DND-41 (cell line): ENCODE results near the gene RAMP2.
A peak's percentile ranks its signal among the peaks of the same experiment; 100 is the strongest.

Experiments used
- ATAC-seq: fragments of 200-7000 bp; cut with Tn5 transposase; 3 replicates; pipeline ENCODE4 v1.9.1; 2021; ENCODE audit warnings: low read depth; ENCODE audit not compliant: insufficient read depth
- DNase-seq: peaks from one replicate; pipeline ENCODE4 v3.0.0-alpha.2; 2020
- H2AFZ ChIP-seq: 2 replicates; pipeline ENCODE4 v1.6.0; 2012; ENCODE audit warnings: low read depth, low read length
- H3K27ac ChIP-seq: 2 replicates; pipeline ENCODE4 v1.5.1; 2012; ENCODE audit warnings: low read length, inconsistent platforms
- H3K27me3 ChIP-seq: fragments of 200-600 bp; sonication (generic); 2 replicates; pipeline ENCODE4 v1.6.0; 2012; ENCODE audit warnings: low read length, mild to moderate bottlenecking, inconsistent platforms; ENCODE audit not compliant: insufficient read depth, poor library complexity
- H3K36me3 ChIP-seq: 2 replicates; pipeline ENCODE4 v1.5.1; 2012; ENCODE audit warnings: low read length, inconsistent platforms; ENCODE audit not compliant: insufficient read depth
- H3K4me1 ChIP-seq: 2 replicates; pipeline ENCODE4 v1.5.1; 2012; ENCODE audit warnings: mild to moderate bottlenecking, low read length; ENCODE audit not compliant: insufficient read depth
- H3K4me2 ChIP-seq: 2 replicates; pipeline ENCODE4 v1.6.0; 2012; ENCODE audit warnings: mild to moderate bottlenecking, moderate library complexity, low read length, inconsistent platforms; ENCODE audit not compliant: insufficient read depth
- H3K4me3 ChIP-seq, 2 experiments: fragments of 200-600 bp in 1 of 2; shearing (Covaris generic) in 1 of 2; 2 replicates each; pipeline ENCODE4 v1.5.1; 2012 to 2016; ENCODE audit warnings: inconsistent platforms in 2 of 2, low read length in 2 of 2, mild to moderate bottlenecking in 2 of 2, low read depth in 1 of 2, moderate library complexity in 1 of 2
- H3K79me2 ChIP-seq: 2 replicates; pipeline ENCODE4 v1.6.0; 2012; ENCODE audit warnings: low read length, inconsistent platforms; ENCODE audit not compliant: insufficient read depth
- H3K9ac ChIP-seq: 2 replicates; pipeline ENCODE4 v1.6.0; 2012; ENCODE audit warnings: low read depth, mild to moderate bottlenecking, inconsistent platforms, low read length, moderate library complexity
- H3K9me3 ChIP-seq: 2 replicates; pipeline ENCODE4 v1.5.1; 2012; ENCODE audit warnings: low read length, moderate library complexity, mild to moderate bottlenecking, inconsistent platforms; ENCODE audit not compliant: insufficient read depth, severe bottlenecking
- H4K20me1 ChIP-seq: 2 replicates; pipeline ENCODE4 v1.6.0; 2012; ENCODE audit warnings: low read length; ENCODE audit not compliant: insufficient read depth
- CTCF ChIP-seq: IDR thresholded peaks from 2 replicates; pipeline ENCODE4 v1.5.1; 2012; ENCODE audit warnings: borderline replicate concordance, low read length, moderate library complexity, mild to moderate bottlenecking; ENCODE audit not compliant: poor library complexity, severe bottlenecking; ENCODE audit errors: extremely low read depth
- EZH2 ChIP-seq: IDR thresholded peaks from 3 replicates; pipeline ENCODE4 v1.6.1; 2012; ENCODE audit warnings: borderline replicate concordance, low read depth, mild to moderate bottlenecking, moderate library complexity, low read length, inconsistent platforms; ENCODE audit not compliant: severe bottlenecking

RAMP2 gene

GRCh38 chr17:42744283-42744805 lies 16.7 kb upstream of the RAMP2 start:
- Histone ChIP-seq H4K20me1 (peaks cover 6% of the 10 kb centered on the region; the same call in 1 of the 2 replicates), H3K9ac (peak overlapping the region; percentile 70), H3K4me2 (peak overlapping the region; percentile 84), H3K27me3 (no peaks in the 10 kb centered on the region), H3K79me2 (peaks cover 55% of the 10 kb centered on the region), H2AFZ (peak overlapping the region; percentile 88), H3K9me3 (no peaks in the 10 kb centered on the region), H3K4me3 (peak overlapping the region; percentile 44 to 84), H3K4me1 (peaks cover 29% of the 10 kb centered on the region), H3K27ac (peak overlapping the region; percentile 82), H3K36me3 (peaks cover 2% of the 10 kb centered on the region; the same call in 1 of the 2 replicates)
- peak; percentile 81 for DNase-seq
- TF ChIP-seq EZH2 (no peak), CTCF (no peak)
- peak; percentile 80 for ATAC-seq

GRCh38 chr17:42744806-42745617 lies 16.0 kb upstream of the RAMP2 start, which contains the start of gene EZH1:
TSS of gene EZH1 (minus strand) at chr17:42745040. CDS start at chr17:42728941, 16,099 bp downstream.
- Histone ChIP-seq H3K79me2 (peaks cover 48% of the 10 kb centered on the region), H3K9me3 (no peaks in the 10 kb centered on the region), H3K9ac (peak within 1 kb of the TSS; percentile 70), H3K4me3 (peak within 1 kb of the TSS; percentile 44 to 84), H2AFZ (peak within 1 kb of the TSS; percentile 88), H3K4me1 (peaks cover 29% of the 10 kb centered on the region), H3K27ac (peak within 1 kb of the TSS; percentile 82), H3K27me3 (no peaks in the 10 kb centered on the region), H4K20me1 (peaks cover 6% of the 10 kb centered on the region; the same call in 1 of the 2 replicates), H3K4me2 (peak within 1 kb of the TSS; percentile 84), H3K36me3 (peaks cover 2% of the 10 kb centered on the region; the same call in 1 of the 2 replicates)
- DNase-seq = peak; percentile 94
- peak; percentile 87 for ATAC-seq
- TF ChIP-seq EZH2 (no peak), CTCF (no peak)

- ATAC-seq (no peak), DNase-seq (no peak)
- H3K4me3 ChIP-seq = no peak overlapping the region
- H3K36me3 ChIP-seq = no peaks in the 10 kb centered on the region
- H3K9ac ChIP-seq = no peak overlapping the region
- peaks cover 15% of the 10 kb centered on the region for H3K79me2 ChIP-seq
- H3K27ac ChIP-seq = no peak overlapping the region
- H3K4me2 ChIP-seq = no peak overlapping the region
- 0 out of 2 replicates have a peak, but pooled peaks cover 3% of the 10 kb centered on the region for H4K20me1 ChIP-seq
- peaks cover 22% of the 10 kb centered on the region for H3K4me1 ChIP-seq
- no peaks in the 10 kb centered on the region for H3K9me3 ChIP-seq
- no peaks in the 10 kb centered on the region for H3K27me3 ChIP-seq
- no peak overlapping the region for H2AFZ ChIP-seq
- TF ChIP-seq EZH2 (no peak), CTCF (no peak)
Measured at GRCh38 chr17:42748202-42748907, 12.7 kb upstream of the RAMP2 start.
